Adrenal gland (tissue), 12 donors: Measurements from ENCODE around the gene VSX1. TPM values are rescaled to one million over a fixed set of nuclear protein-coding genes. Genes with fewer than 3 reads are reported as not detected.

Experiments used
- DNase-seq, 7 donors: peaks; one replicate each; pipeline ENCODE4 v3.0.0-alpha.2; 2019 to 2020
- H3K27ac ChIP-seq, 5 donors: fragments of 200-600 bp; sonication (generic) in 4 of 5; 1 replicate in 3 of 5; 2 replicates in 2 of 5; pipeline versions ENCODE4 v1.5.1 to v1.8.0; 2016 to 2020; ENCODE audit warnings: mild to moderate bottlenecking in 1 of 5
- H3K27me3 ChIP-seq: fragments of 200-600 bp; 2 replicates; pipeline ENCODE4 v1.8.0; 2021
- H3K36me3 ChIP-seq, 2 donors: fragments of 200-600 bp; replicated peaks in 1 of 2; 1 replicate in 1 of 2; 2 replicates in 1 of 2; pipeline versions ENCODE4 v1.5.1 to v1.8.0; 2018 to 2022
- H3K4me1 ChIP-seq, 2 donors: fragments of 200-600 bp; replicated peaks in 1 of 2; 1 replicate in 1 of 2; 2 replicates in 1 of 2; pipeline versions ENCODE4 v1.5.1 to v1.8.0; 2018 to 2021
- H3K4me3 ChIP-seq, 4 donors: fragments of 200-600 bp; sonication (generic) in 3 of 4; one replicate each; pipeline ENCODE4 v1.5.1; 2016 to 2018
- H3K9me3 ChIP-seq, 3 donors: fragments of 200-600 bp; sonication (generic) in 1 of 3; replicated peaks in 1 of 3; 1 replicate in 2 of 3; 2 replicates in 1 of 3; pipeline versions ENCODE4 v1.5.1 to v1.8.0; 2016 to 2021
- POLR2A ChIP-seq, 2 donors: fragments of 450-650 bp; IDR thresholded peaks; one replicate each; pipeline ENCODE4 v1.6.1; 2017; ENCODE audit warnings: antibody characterized with exemption in 2 of 2, mild to moderate bottlenecking in 2 of 2, moderate library complexity in 1 of 2
- WGBS, 4 donors: extraction: QIAGEN DNeasy Blood & Tissue Kit in 2 of 4; methylation state at CpG; one replicate each; pipeline versions ENCODE4 v1.1.5 to v1.1.7; 2013 to 2017; 5-methylcytosine and 5-hydroxymethylcytosine counted together
- intact Hi-C, 2 donors: fragments of 100-400 bp; cut with DNase I; formaldehyde crosslinking; loops; one replicate each; pipeline versions ENCODE4 v1.14.1 to v1.15.0; 2022 to 2023
- polyA plus RNA-seq, 3 donors: library from polyadenylated mRNA; stranded (reverse); fragments of 200-250 nt in 2 of 3; fragments of 350-450 nt in 1 of 3; fragmentation: Illumina TruSeq in 1 of 3; extraction: RNeasy Lipid Tissue Mini Kit (QIAGEN cat#74804) in 1 of 3; gene quantifications; one replicate each; pipeline ENCODE4 v1.2.3, GENCODE V29; 2013 to 2014
- total RNA-seq, 9 donors: library from RNA; depleted of rRNA in 4 of 9; stranded (reverse); fragments of >200 nt in 4 of 9; fragments of 120-200 nt in 1 of 9; fragmentation: NEBNext Ultra II Directional in 1 of 9; extraction: Animal tissue kit (Norgen Biotek cat#: 25700) in 1 of 9; gene quantifications; one replicate each; pipeline versions ENCODE4 v1.1.0 to v1.2.4, GENCODE V29; 2013 to 2023
- TF ChIP-seq, protein P1 (sequence below), 6 experiments: fragments of 450-650 bp in 4 of 6; fragments of 200-600 bp in 2 of 6; sonication (generic) in 1 of 6; IDR thresholded peaks; 1 replicate in 5 of 6; 2 replicates in 1 of 6; pipeline versions ENCODE4 v1.5.1 to v1.8.0; 2016 to 2021; ENCODE audit warnings: antibody characterized with exemption in 6 of 6, mild to moderate bottlenecking in 2 of 6, moderate library complexity in 1 of 6
- donor health status: healthy with polysubstance abuse.
- donor health status: Bipolar disorder and iron deficiency.
- donor health status: DM: yes; HTN: yes; CAD: no.
- donor health status: DM: no; HTN: no; CAD: no.
- donor health status: DM: no; HTN: no; CAD: no.
- donor health status: DM: yes; HTN: yes; CAD: no.

Gene VSX1
- total and polyA plus RNA-seq, 12 donors = 0.06 to 2.2 (median 0.52) TPM; not detected in 1

DNA sequence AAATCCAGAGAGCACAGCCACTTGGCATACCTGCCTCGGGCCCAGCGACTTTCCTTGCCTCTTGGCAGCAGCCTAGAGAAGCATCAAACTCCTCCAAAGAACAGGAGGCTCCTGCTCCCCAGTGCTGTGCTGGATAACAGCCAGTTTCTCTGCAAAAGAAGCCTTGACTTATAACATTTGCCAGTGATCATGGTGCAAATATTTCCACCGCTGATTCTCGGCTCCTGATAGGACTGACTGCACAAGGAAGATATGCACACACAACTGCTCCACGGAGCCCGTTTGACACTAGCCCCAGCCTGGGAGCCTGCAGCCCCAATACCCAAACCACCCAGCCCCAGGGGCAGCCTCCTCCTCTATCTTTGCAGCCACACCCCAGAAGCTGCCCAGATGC, 41.5 kb downstream of the VSX1 start:
- Histone ChIP-seq H3K4me1 (peaks cover 22 to 52% of the 10 kb centered on the region in 2 donors), H3K9me3 (no peaks in the 10 kb centered on the region), H3K27me3 (no peaks in the 10 kb centered on the region), H3K36me3 (no peaks in the 10 kb centered on the region), H3K4me3 (no peak overlapping the region), H3K27ac (peak overlapping the region in 2 of 5 donors; percentile 36 to 61)
- peak in 3 of 7 donors; percentile 23 to 31 (median 29) for DNase-seq
- WGBS, 4 donors = 42 to 59% (median 47%) methylated on average over 6 of the region's 6 CpGs
- intact Hi-C loops = no loop called here
- TF ChIP-seq, protein P1, sequence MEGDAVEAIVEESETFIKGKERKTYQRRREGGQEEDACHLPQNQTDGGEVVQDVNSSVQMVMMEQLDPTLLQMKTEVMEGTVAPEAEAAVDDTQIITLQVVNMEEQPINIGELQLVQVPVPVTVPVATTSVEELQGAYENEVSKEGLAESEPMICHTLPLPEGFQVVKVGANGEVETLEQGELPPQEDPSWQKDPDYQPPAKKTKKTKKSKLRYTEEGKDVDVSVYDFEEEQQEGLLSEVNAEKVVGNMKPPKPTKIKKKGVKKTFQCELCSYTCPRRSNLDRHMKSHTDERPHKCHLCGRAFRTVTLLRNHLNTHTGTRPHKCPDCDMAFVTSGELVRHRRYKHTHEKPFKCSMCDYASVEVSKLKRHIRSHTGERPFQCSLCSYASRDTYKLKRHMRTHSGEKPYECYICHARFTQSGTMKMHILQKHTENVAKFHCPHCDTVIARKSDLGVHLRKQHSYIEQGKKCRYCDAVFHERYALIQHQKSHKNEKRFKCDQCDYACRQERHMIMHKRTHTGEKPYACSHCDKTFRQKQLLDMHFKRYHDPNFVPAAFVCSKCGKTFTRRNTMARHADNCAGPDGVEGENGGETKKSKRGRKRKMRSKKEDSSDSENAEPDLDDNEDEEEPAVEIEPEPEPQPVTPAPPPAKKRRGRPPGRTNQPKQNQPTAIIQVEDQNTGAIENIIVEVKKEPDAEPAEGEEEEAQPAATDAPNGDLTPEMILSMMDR (IDR thresholded peaks at IDR 0.05) = no peak
- TF ChIP-seq POLR2A (IDR thresholded peaks at IDR 0.05) = no peak

DNA sequence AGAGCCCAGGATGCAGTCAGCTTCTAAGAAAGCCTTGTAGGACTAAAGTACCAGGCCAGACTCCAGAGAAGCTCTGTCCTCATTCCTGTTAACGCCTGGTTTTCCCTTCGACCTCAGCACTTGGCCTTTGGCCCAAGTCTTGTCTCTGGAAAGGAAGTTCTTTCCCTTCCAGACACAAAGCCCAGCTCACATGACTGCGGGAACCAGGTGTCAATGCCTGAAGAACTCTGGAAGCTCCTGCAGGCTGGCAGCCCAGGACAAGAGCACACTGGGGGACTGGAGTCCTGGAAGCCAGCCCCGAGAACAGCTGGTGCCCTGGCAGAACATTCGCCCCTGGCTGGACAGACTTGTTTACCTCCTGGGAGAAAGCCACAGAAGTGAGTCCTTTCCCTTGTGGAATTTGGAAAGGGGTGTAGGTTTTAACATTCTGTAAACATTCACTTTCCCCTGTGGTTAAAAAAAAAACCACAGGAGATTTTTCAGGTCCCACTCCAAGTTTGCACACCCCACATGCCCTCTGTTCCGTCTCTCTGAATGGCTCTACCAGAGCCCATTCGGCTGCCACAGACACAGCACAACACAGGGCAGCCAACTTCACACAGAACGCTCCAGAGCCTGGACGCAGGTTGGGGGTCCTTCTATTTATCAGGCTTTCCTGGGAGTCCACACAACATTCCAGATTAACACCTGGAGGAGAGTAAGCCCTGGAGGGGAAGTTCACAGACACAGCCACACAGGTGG, 42.1 kb downstream of the VSX1 start:
- TF ChIP-seq, protein P1 (IDR thresholded peaks at IDR 0.05) = no peak
- TF ChIP-seq POLR2A (IDR thresholded peaks at IDR 0.05) = no peak
- peak overlapping the region in 2 of 5 donors; percentile 36 to 61 for H3K27ac ChIP-seq
- peak; percentile 44 to 81 (median 67) for DNase-seq
- intact Hi-C loops = no loop called here
- H3K27me3 ChIP-seq = no peaks in the 10 kb centered on the region
- 41 to 59% (median 52%) methylated on average over 8 to 9 of the region's 9 CpGs for WGBS, 4 donors
- peaks cover 22 to 53% of the 10 kb centered on the region in 2 donors for H3K4me1 ChIP-seq
- no peaks in the 10 kb centered on the region for H3K36me3 ChIP-seq
- H3K9me3 ChIP-seq = no peaks in the 10 kb centered on the region
- H3K4me3 ChIP-seq = no peak overlapping the region

DNA sequence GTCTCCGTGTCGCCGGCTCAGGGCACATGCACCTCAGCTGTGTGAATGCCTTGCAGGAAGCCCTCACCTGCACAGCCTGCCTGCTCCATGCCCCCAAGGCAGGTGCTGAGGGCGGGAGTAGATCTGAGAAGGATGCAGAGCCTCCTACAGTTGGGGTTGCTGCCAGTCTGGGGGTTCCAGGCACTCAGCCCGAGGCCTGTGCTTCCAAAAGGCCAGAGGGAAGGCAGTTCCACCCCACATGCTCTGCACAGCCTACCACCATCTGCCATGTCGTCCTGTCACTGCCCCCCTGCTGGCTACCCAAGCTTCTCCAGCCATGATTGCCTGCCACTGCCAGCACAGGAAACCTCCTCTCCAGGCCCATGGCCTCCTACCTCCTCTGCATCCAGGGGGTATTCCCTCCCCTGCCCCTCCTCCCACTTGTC, 43.3 kb downstream of the VSX1 start:
- WGBS, 4 donors = 87 to 100% (median 91%) methylated on average over 2 to 6 of the region's 6 CpGs

DNA sequence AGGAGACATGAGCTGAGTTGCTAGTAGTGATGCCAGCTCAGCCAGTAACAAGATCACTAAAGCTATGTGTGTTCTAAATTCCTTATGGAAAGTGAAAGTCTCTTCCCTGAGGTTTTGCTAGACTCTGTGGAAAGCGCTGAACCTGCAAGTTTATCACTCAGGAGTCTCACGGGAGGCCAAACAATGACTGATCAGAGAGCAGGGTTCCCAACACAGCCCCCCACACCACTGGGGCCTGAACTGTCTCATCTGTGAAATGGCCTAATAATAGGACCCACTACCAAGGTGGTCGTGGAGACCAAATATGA, 43.9 kb downstream of the VSX1 start:
- Histone ChIP-seq H3K27ac (peak overlapping the region in 2 of 5 donors; percentile 34 to 56), H3K4me3 (no peak overlapping the region), H3K9me3 (no peaks in the 10 kb centered on the region), H3K36me3 (no peaks in the 10 kb centered on the region), H3K27me3 (no peaks in the 10 kb centered on the region), H3K4me1 (peaks cover 22 to 59% of the 10 kb centered on the region in 2 donors)
- DNase-seq = no peak
- intact Hi-C loops = no loop called here
- TF ChIP-seq, protein P1 (IDR thresholded peaks at IDR 0.05) = no peak
- TF ChIP-seq POLR2A (IDR thresholded peaks at IDR 0.05) = no peak
- WGBS, 4 donors = 76 to 86% (median 80%) methylated on average over 2 to 3 of the region's 3 CpGs

More for the DNA sequence above, 43.3 kb downstream of the VSX1 start:
- TF ChIP-seq, protein P1 (IDR thresholded peaks at IDR 0.05) = no peak
- no peak for TF ChIP-seq POLR2A (IDR thresholded peaks at IDR 0.05)
- H3K27me3 ChIP-seq = no peaks in the 10 kb centered on the region
- H3K36me3 ChIP-seq = no peaks in the 10 kb centered on the region
- H3K4me3 ChIP-seq = no peak overlapping the region
- no peak for DNase-seq
- no peaks in the 10 kb centered on the region for H3K9me3 ChIP-seq
- H3K27ac ChIP-seq = peak overlapping the region in 2 of 5 donors; percentile 36 to 56
- peaks cover 22 to 56% of the 10 kb centered on the region in 2 donors for H3K4me1 ChIP-seq
- intact Hi-C loops = no loop called here
